ENCODE data around the gene LRRFIP1.

Gene LRRFIP1

GRCh38 chr2:237630216-237631000 is 3.0 kb downstream of the LRRFIP1 start:
- TF ChIP-seq CTCF (IDR thresholded peaks at IDR 0.05; ENCODE audit: low read length, missing control alignments), result no peak
- no peak overlapping the region for H3K4me3 ChIP-seq (replicated peaks; ENCODE audit: low read depth, low read length)
- DNase-seq (ENCODE audit: low read depth), result no peak

- DNase-seq (ENCODE audit: low read depth), result no peak
- no peak for TF ChIP-seq CTCF (IDR thresholded peaks at IDR 0.05; ENCODE audit: low read length, missing control alignments)
- no peak overlapping the region for H3K4me3 ChIP-seq (replicated peaks; ENCODE audit: low read depth, low read length)
These were observed 3.8 kb downstream of the LRRFIP1 start for GRCh38 chr2:237631007-237631785.

- DNase-seq (ENCODE audit: low read depth), result no peak
- no peak overlapping the region for H3K4me3 ChIP-seq (replicated peaks; ENCODE audit: low read depth, low read length)
- no peak for TF ChIP-seq CTCF (IDR thresholded peaks at IDR 0.05; ENCODE audit: low read length, missing control alignments)
These were observed 4.6 kb downstream of the LRRFIP1 start for GRCh38 chr2:237631801-237632585.

- H3K4me3 ChIP-seq (replicated peaks; ENCODE audit: low read depth, low read length), result no peak overlapping the region
- no peak for TF ChIP-seq CTCF (IDR thresholded peaks at IDR 0.05; ENCODE audit: low read length, missing control alignments)
- no peak for DNase-seq (ENCODE audit: low read depth)
These were observed 5.7 kb downstream of the LRRFIP1 start for GRCh38 chr2:237633061-237633561.

- no peak overlapping the region for H3K4me3 ChIP-seq (replicated peaks; ENCODE audit: low read depth, low read length)
- TF ChIP-seq CTCF (IDR thresholded peaks at IDR 0.05; ENCODE audit: low read length, missing control alignments), result no peak
- DNase-seq (ENCODE audit: low read depth), result no peak
These were observed 9.2 kb downstream of the LRRFIP1 start for GRCh38 chr2:237636578-237636977.

GRCh38 chr2:237637429-237638135 is 10.2 kb downstream of the LRRFIP1 start:
- no peak for TF ChIP-seq CTCF (IDR thresholded peaks at IDR 0.05; ENCODE audit: low read length, missing control alignments)
- no peak for DNase-seq (ENCODE audit: low read depth)

More at GRCh38 chr2:237637429-237638135, 10.2 kb downstream of the LRRFIP1 start:
- H3K4me3 ChIP-seq (replicated peaks; ENCODE audit: low read depth, low read length), result no peak overlapping the region
